GM23248 (cell line): ENCODE measurements around the gene ASB10.

Experiments used
- EZH2 ChIP-seq: fragments of 200-600 bp; sonication (generic); IDR thresholded peaks from 2 replicates; pipeline ENCODE4 v1.6.1; 2018; ENCODE audit warnings: antibody characterized with exemption, mild to moderate bottlenecking; ENCODE audit not compliant: insufficient read depth, poor library complexity, severe bottlenecking
- EZH2phosphoT487 ChIP-seq: fragments of 200-600 bp; sonication (generic); IDR thresholded peaks from 2 replicates; pipeline ENCODE4 v1.6.1; 2018; ENCODE audit warnings: antibody characterized with exemption, moderate library complexity, mild to moderate bottlenecking, low read depth; ENCODE audit not compliant: insufficient read depth

DNA sequence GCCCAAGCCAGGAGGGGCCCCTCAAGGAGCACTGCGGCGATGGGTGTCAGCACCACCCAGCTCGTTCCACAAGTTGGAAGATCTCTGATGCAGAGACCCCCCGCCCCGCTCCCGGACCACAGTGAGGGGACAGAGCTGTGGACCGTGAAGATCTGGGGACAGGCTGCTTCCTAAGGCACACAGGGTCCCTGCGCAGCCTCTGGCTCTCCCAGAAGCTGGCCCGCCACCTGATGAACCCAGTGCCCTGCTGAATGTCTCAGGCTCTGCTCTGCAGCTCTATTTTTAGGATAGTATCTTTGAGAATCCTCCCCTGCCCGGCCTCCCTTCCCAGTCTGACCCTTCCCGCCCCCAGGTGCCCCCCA lies 49.3 kb downstream of the ASB10 start:
- TF ChIP-seq EZH2phosphoT487 (no peak), EZH2 (no peak)
